Upper lobe of left lung (tissue), 4 donors: ENCODE measurements around the gene MCAT.

Source experiments
- CTCF ChIP-seq, 6 experiments: fragments of 450-650 bp in 4 of 6; fragments of 200-600 bp in 2 of 6; sonication (generic) in 2 of 6; IDR thresholded peaks; one replicate each; pipeline ENCODE4 v1.5.1; 2016 to 2019; ENCODE audit warnings: antibody characterized with exemption in 6 of 6
- POLR2A ChIP-seq, 4 donors: fragments of 450-650 bp; IDR thresholded peaks; one replicate each; pipeline ENCODE4 v1.5.1; 2016 to 2017; ENCODE audit warnings: antibody characterized with exemption in 4 of 4, mild to moderate bottlenecking in 2 of 4
- POLR2AphosphoS5 ChIP-seq, 2 donors: sonication (generic); formaldehyde crosslinking; IDR thresholded peaks; one replicate each; pipeline ENCODE4 v1.5.1; 2017; ENCODE audit warnings: antibody characterized with exemption in 2 of 2

- TF ChIP-seq POLR2AphosphoS5 (IDR thresholded peaks at IDR 0.05), result no peak
- TF ChIP-seq CTCF (IDR thresholded peaks at IDR 0.05), result no peak
- TF ChIP-seq POLR2A (IDR thresholded peaks at IDR 0.05), result no peak
Measured at GRCh38 chr22:43169310-43170130, 26.3 kb upstream of the MCAT start.
